GM18511 (cell line): ENCODE results near the gene HSP90AB1.

Source experiments
- ATAC-seq: cut with Tn5 transposase; IDR thresholded peaks from one replicate; pipeline ENCODE4 v1.9.1; 2021; ENCODE audit warnings: mild to moderate bottlenecking, moderate library complexity; ENCODE audit not compliant: unreplicated experiment

The HSP90AB1 gene

DNA sequence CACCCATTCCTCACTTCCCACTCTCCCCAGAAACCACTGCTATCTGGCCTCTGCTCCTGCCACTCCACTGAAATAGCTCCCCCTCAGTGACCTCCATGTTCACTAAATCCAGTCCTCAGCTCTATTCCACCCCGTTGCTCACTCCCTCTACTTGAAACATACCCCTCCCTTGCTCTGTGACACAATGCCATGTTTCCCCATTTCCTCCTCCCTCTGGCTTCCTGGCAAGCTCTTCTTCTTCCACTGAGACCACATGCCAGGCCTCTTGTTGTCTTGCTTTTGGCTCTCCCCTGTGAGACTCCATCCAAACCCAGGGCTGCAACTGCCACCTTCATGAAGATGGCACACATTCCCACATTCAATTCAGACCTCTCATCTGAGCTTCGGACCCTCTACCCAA is 37.2 kb downstream of the HSP90AB1 start:
- ATAC-seq, result no peak

DNA sequence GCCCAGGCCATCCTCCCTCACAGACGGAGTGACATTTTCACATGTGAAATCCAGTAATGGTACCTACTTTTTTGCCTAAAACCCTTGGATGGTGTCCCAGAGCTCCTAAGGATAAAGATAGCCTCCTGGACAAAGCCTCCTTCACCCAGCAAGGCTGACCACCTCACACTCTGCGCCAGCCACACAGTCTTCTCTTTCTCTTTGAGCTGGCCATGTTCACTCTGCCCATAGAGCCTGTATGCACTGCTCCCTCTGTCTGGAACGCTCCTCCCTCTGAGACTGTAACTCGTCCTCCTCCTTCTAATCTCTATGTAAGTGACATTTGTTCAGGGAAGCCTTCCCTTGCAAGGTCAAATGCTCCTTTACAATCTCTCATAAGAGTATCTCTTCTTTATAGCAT is 38.0 kb downstream of the HSP90AB1 start:
- no peak for ATAC-seq

DNA sequence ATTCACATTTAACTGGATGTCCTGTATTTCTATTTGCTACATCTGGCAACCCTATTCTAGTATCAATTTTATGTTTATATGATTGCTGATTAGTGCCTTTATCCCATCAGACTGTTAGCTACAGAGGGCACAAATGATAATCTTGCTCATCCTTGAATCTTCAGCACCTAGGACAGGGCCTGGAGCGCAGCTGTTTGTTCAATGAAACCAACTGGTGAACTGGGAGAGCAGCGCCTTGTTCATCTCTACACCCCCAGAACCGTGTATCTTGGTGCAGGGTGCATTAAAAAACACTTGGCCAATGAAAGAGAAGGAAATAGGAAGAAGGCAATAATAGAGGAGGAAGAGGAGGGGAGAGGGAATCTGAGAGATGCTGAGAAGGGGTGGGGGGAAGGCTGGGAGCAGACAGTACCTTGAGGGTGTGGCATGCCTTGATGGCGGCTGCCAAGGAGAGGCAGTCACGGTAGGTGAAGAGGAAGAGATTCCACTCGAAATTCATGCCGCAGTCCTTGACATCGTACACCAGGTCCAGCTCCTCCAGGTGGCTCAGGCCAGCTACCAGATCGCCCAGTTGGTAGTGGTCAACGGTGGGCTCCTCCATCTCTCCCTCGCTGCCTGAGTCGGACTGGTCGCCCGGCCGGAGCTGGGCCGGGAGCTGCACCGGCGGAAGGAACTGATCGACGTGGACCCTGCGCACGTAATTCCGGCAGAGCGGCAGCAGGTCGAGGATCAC is 38.8 kb downstream of the HSP90AB1 start:
- ATAC-seq, result no peak

DNA sequence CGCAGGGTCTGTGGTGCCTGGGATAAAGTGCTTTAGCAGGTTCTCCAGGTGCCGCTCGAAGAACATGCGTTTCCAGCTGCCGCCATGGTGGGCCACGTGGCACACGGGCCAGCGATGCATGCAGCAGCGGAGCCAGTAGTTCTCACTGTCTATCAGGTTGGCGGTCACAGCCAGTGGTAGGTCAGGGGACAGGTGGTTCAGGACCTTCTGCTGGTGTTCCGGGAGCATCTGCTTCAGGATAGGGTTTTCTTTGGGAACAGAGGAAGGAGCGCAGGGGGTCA is 39.3 kb downstream of the HSP90AB1 start:
- ATAC-seq, result no peak

DNA sequence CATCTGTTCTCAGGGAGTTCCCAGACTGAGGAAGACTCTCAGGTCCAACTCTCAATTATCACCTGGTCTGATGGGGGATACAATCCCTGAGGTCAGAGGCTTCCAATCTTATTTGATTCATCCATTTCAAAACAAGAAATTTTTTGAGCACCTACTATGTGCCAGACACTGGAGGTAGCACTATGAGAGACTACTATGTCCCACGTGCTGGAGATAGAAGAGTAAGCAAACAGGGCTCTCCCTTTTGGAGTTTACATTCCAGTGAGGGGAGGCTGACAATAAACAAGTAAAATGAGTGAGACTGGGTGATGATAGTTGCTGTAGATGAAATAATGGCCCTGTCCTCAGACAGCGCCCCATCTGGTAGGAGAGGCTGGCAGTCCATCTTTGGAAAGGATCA is 39.8 kb downstream of the HSP90AB1 start:
- ATAC-seq, result no peak

DNA sequence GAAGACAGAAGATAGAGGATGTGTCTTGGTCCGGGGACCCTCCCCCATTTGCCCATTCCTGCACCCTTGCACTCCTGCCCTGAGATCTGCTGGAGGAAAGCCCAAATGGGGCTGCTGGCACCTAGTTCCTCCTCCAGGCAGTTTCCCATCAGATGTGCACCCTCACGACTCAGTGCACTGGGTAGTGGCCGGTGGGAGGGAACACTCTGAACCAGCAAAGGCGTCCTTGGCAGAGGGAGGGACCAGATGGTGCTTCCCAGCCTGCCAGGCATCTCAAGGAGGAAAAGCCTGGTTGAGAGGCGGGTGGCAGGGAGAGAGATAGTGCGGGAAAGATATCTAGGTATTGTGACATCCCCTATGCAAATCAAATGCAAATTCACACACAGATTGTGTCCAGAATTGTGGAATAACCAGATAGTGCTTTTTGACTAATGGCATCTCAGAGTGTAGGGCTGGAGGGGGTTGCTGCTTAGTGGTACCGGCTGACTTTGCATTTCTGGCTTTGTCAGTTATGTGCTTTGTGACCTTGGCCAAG is 42.9 kb downstream of the HSP90AB1 start:
- no peak for ATAC-seq

DNA sequence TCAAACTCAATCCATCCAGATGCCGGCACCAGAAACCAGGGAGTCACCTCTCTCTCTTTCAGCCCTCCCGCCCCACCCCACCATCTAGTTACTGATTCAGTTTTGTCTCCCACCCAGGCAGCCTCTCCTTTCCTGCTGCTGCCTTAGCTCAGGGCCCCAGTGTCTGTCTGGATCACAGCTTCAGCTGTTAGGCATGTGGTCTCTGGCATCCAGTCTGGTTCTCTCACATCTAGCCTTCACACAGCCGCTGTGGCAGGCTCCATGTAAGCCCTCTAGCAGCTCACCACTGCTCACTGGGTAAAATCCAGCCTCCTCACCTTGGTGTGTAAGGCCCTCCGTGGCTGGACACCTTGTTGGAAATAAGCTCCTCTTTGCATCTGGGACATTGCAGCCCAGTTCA is 44.9 kb downstream of the HSP90AB1 start:
- ATAC-seq, result no peak

DNA sequence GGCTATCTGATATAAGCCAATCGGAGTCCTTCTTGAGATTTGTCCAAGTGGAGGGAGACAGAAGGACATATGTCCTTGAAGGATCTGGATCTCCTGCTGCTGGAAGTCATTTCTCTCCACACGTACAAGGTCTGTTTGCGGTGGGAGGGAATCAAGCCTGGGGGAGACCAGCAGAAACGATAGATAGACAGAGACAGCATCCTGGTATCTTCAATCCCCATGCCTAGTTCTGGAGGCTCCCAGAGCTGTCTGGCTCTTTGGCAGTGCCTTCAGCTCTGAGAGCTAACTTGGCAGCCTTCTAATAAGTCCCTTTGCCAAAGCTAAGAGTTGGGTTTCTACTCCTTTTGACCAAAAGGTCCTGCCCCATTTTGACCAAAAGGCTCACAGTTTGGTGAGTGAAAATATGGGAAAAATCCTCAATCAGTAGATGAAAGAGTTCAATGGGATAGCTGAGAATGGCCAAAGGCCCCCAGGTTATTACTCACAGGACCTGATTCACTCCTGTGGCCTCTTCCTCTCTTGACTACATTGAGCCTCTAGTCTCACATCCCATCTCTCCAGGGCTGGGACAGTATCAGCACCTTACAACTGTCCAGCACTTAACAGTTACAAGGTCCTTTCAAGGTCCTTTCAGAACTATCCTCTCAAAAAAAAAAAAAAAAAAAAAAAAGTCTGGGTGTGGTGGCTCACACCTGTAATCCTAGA is 45.9 kb downstream of the HSP90AB1 start:
- ATAC-seq, result no peak

DNA sequence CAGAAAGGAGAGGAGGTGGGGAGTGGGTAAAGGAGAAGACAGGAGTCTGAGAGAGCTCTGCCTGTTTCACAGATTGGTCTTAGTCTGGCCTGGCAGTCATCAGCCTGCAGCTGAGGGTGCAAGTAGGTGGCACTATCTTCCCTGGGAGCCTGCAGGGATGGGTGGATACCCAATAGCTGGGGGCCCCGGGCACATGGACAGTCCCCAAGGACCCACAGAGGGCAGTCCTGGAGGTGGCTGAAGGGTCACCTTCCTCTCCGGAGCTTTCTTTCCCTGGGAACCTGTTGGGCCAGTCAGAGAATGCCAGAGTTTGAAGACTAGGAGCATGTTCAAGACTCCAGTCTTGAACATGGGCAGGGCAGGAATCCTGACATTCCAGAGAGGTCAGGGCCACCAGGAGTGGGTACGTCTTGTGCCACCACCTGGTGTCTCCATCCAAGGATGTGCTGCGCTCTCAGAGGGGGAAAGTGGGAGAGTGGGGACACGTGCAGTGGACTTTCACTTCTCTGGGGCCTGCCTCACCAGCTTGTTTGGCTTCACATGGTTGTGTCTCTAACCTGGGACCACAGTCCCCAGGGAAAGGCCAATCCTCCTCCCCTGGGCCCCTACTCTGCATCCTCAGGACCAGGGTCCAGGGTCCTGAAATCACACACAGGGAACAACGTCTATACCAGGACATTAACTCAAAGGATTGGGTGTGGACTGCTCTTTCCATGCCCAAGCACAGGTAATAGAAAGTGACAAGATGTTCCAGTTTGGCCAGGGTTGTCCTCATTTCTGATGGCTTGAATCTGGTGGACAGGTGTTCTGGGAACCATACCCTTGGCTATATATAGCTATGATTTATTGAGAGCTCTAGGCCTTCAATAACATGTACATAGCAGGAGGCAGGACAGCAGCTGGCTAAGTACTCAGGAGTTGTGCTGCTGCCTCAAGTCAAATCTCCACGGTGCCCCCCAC is 48.2 kb downstream of the HSP90AB1 start:
- ATAC-seq, result no peak

DNA sequence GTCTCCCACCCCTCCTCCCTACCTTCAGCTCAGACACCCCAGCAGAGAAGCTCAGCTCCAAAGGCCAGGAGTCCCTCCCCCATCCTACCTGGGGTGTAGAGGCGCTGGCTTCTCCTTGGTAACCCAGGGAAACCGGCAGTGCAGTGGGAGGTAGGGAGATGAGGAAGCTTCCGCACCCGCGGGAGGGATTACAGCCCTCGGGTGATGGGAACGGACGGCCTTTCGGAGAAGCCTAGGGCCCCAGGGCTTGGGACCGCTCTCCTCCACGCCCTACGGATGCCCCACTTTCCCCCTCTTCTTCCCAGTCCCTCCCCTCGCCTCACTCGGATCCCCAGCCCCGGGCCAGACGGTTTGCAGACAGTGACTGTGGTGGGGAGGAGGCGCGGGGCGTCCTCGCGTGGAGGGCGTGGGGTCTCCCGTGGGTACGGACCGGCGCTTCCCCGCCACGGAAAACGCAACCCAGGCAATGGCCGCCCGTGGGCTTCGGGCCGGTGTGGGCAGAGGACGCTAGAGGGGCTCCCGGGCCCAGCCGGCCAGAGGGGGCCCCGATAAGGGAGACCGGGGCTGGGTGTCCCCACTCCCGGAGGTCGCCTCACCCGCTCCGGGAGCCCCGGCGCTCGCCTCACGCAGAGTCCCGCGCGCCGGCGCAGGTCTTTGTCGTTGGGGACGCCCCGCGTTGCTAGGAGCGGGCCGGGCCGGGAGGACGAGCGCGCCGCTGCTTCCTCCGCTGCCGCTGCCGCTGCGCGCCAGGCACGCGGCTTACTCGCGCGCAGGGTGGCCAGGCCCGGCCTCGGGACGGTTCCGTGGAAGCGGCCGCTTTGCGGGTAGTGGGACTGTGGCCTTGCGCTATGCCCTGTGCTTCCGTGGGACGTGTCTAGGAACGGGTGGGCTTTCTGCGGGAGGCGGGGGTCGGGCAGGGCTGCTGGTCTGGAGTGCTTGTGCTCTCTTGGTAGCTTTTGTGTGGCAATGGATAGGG is 50.5 kb downstream of the HSP90AB1 start:
- ATAC-seq, result no peak

DNA sequence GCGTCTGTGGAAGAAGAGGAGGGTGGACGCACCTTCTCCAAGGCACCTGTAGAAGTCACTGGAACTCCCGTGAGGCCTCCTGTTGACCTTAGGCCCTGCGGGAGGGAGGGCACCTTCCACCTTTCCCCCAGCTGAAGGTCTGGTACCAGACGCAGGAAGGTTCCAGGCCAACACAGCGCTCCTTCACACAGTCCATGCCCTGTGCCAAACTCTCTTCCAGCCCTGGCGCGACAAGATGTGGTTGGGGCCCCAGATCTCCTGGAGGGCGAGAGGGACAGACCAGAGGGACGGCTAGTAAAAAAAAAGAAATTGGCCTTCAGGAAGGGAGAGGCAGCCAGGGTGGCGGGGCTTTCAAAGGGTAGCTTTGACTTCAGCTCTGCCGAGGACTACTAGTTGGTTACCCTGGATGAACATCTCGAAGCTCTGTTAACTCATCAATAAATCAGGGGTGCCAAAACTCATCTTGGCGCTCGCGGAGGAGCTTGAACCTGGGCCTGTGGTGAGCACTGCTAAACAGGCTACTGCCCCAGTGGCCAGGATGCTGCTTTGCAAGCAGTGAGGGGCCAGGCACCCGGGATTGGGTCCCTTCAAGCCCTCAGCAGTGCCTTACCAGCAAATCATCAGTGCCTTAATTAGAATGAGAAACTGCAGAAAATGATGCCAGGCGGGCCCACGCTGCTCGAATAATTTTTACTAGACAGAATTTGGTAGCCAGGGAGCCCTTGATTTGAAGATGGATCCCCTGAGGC is 51.3 kb downstream of the HSP90AB1 start:
- no peak for ATAC-seq

DNA sequence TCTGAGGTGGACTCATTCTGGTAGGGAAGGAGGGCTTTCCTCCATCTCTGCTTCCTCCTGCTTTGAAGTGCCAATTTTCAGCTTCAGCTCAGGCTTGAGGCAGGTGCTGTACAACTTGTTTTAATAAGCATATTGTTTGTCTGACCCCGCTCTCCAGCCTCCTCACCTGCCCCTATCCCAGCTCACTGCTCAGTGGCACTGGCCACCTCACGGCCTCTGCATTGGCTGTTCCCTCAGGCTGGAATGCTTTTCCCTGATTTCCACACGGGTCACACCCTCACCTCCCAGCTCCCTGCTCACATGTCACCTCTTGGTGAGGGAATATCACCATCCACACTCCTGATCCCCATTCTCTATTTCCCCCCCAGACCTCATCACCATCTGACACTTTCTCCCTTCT is 52.0 kb downstream of the HSP90AB1 start:
- ATAC-seq, result no peak

DNA sequence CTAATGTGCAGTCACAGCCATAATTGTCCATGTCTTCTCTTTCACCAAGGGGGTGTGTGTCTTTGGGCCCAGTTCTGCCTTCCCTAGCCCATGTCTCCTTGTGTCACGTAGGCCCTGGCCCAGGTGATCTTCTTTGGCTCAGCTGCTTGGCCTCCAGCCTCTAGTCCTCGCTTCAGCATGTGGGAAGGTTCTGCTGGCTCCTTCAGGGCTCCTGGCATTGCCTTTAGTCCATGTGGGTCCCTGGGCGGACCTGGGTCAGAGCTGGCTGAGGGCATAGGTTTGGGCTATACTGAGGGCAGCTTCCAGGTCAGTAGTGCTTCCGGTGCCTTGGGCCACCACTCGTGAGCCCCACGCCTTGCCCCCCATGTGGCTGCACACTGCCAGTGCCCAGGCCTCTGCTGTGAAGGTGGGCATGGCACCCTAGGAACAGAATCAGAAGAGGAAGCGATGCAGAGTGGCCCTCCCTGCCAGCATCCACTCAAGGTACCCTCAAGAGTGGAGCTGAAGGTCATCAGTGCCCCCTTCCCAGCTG is 53.5 kb downstream of the HSP90AB1 start:
- no peak for ATAC-seq

DNA sequence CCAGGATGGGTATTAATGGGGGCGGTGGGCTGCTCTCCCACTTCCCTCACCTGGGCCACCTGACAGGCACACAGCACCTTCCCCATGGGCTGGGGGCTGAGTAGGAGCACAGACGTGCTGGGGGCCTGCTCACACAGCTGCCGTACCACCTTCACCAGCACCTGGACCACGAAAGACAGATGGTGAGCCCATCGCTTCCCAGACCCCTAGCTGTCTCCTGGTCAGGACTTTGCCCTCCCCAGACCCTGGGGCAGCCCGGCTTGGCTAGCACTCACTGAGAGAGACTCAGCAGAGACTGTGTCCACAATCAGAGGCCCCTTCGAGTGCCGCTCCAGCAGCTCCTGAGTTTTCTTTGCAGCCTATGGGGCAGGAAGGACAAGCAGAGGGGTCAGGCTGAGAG is 54.2 kb downstream of the HSP90AB1 start:
- ATAC-seq, result no peak

DNA sequence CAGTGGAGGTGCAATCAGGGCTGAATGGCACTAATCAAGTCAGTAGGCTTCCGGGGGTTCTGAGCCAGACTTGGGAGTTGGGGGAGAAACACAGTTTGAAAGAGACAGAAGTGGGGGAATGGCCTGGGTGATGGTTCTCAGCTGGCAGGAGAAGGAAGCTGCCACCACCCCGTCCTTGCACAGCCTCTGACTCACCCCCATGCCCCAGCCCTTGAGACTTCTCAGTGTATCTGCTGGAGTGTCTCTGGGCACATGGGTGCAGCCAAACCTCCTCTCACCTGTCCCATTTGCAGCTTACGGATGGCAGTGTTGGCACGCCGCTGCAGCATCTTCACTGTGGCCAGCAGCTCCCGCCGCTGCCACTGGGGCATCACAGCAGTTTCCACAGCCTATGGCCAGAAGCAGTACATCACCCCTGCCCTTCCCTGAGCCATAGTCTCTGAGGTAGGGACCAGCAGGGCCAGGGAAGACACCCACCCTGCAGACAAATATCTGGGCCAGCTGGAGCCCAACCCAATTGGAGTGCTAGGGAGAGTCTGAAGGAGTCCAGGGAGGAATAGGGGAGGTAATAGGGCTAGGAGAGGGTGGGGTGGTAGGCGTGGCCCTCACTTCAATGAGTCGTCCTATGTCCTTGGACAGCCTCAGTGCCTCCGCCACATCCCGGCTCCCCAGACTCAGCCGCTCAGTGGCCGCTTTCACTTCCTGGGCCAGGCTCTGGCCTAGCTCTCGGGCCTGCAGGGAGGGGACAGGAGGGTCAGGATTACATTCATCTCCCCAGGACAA is 55.1 kb downstream of the HSP90AB1 start:
- ATAC-seq, result no peak

DNA sequence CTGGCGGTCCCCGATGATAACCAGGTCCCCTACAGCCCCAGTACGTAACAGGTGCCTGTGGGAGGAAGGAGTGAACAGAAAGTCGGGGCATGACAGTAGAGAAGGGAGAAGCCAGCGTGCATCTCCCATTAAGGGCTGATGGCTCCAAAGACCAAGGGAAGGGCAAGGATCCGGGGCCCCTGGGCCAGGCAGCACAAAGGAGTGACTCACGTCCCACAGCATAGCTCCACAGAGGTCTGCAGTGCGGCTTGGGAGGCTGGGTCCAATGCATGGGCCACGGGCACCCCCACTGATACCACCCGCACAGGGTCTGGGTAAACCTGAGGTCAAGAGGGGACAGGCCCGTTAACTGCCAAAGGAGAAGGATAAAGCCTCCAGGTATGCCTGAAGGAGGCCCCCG is 56.0 kb downstream of the HSP90AB1 start:
- no peak for ATAC-seq
